T-helper 1 cell treated with Interleukin-12 subunit alpha and Interleukin-12 subunit beta and Interleukin-4 antibody, amounts not matched to agents 30 ng/mL and 1 ng/mL, for 36 hours (primary cell): Measurements from ENCODE around the gene NFIL3. TPM values are rescaled to one million over a fixed set of nuclear protein-coding genes. Genes with fewer than 3 reads are reported as not detected.
"Not testable (repeated sequence)": the region's sequence is repeated elsewhere in the genome, so short reads cannot be mapped to it uniquely, and the experiment has no call there.

Source experiments
- intact Hi-C: fragments of 100-400 bp; cut with micrococcal nuclease; formaldehyde crosslinking; loops from one replicate; pipeline ENCODE4 v1.15.1; 2024
- total RNA-seq: library from RNA; stranded (reverse); gene quantifications from 2 replicates; pipeline ENCODE4 v1.2.3, GENCODE V29; 2022

The NFIL3 gene
- total RNA-seq, 1 donor from 2014 or later: 50.5 TPM

- intact Hi-C loops: no loop called here
These were observed 24.7 kb downstream of the NFIL3 start for GRCh38 chr9:91398926-91399325.

DNA sequence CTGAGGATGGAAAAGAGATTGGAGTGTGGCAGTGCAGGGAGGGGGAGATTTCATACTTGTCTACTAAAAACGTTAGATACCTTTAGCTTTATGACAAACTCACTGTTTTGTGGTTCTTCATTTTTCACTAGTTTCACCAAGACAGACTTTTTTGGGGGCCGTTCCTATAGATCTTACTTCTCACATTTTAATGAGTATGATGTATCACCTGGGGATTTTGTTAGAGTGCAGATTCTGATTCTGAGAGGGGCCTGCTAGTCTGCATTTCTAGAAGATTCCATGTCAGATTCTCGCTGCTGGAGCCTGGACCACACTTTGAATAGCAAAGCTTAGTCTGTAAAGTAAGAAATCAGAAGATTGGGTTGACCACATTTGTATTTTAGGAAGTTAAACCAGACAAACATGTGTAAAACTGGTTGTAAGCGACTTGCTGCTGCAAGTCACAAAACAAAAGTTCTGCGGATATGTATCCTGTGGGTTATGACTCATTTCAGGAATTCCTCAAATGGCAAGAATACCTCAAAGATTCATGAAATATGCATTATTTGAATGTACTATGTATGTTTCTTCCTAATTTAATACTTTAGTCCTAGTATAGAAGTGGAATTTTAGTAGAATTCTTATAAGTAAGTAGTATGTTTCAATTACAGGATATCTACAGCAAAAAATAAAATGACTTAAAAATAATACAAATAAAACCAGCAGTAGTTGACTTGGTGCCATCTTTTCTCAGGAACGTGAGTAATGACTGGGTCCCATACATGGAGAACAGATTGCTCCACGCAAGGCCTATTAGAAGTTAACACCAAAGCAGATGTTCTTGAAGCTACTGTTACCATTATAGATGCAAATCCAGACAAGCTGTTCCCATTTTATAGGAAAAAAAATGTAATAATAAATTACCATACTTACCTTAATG is 27.8 kb downstream of the NFIL3 start:
- intact Hi-C loops: loop anchor here (1.0 to 2.0 kb wide), 6 partner anchors 19 to 245 kb away; partner anchors contain the start of genes AUH and NFIL3

GRCh38 chr9:91395106-91395552 is 28.5 kb downstream of the NFIL3 start:
- intact Hi-C loops: loop anchor here (1.0 kb wide), 5 partner anchors 20 to 244 kb away; partner anchors contain the start of genes AUH and NFIL3

GRCh38 chr9:91393826-91394225 is 29.8 kb downstream of the NFIL3 start:
- intact Hi-C loops: no loop called here

DNA sequence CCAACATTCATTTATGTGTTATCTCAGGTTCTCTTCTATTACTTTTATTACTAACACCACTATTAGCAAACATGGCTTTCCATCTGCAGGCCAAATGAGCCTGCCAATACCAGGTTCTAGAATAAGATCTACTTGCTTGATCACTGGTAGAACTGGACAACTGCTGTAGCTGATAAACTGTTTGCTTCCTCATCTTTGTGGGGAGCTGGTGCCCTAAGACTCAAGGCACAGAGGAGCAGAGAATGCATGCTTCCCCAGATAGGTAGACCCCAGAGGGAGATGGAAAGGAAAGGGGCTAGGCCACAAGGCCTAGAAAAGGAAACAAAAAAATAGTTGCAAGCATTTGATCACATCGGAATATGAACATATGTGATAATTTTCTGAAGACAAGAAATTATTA is 31.2 kb downstream of the NFIL3 start:
- intact Hi-C loops: no loop called here

DNA sequence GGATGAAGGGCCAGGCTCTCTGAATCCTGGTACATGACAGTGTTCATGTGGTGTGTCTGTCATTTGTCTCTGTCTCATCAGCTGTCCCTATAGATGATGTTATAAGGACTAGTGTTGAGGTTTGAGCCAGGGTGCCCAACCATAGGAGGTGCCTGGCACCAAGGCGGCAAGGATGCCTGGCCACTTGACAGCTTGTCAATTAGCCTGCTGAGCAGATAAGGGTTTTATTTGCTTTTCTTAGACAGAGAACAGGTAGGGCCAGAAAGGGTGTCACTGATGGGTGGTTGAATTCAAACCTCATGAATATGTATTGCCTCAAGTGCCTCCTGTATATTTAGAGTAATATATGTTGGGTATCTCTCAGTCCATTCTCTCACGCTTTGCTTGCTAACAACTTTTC is 31.8 kb downstream of the NFIL3 start:
- intact Hi-C loops: no loop called here

GRCh38 chr9:91391412-91391811 is 32.2 kb downstream of the NFIL3 start:
- intact Hi-C loops: no loop called here

DNA sequence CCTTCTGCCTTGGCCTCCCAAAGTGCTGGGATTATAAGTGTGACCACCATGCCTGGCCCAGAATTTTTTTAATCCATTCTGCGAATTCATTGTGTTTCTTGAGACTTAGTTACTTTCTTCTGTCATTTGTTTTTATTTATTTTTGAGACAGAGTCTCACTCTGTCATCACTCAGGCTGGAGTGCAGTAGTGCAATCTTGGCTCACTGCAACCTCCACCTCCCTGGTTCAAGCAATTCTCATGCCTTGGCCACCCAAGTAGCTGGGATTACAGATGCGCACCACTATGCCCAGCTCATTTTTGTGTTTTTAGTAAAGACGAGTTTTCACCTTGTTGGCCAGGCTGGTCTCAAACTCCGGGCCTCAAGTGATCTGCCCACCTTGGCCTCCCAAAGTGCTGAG is 33.9 kb downstream of the NFIL3 start:
- intact Hi-C loops: not testable (repeated sequence)

DNA sequence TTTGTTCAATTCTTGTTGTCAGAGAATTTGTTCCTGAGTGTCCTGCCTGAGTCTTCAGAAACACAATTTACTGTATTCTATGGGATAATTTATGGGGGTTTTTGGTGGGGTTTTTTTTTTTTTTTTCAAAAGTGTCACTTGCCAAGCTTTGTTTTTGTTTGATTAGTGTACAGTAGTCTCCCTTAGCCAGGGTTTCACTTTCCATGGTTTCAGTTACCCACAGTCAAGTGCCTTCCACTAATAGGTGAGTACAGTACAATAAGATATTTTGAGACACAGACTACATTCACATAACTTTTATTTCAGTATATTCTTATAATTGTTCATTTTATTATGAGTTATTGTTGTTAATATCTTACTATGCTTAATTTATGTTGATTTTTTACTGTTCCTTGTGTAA is 36.9 kb downstream of the NFIL3 start:
- intact Hi-C loops: no loop called here

DNA sequence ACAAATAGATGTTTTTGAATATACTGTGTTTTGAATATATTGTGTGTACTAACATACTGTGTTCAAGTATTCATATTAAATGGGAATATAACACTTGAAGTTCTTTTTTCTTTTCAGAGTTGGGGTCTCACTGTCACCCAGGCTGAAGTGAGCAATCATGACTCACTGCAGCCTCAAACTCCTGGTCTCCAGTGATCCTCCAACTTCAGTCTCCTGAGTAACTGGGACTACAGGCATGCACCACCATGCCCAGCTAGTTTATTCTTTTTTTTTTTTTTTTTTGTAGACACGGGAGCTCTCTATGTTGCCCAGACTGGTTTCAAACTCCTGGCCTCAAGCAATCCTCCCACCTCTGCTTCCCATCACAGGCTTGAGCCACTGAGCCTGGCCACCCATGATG is 38.7 kb downstream of the NFIL3 start:
- intact Hi-C loops: no loop called here

GRCh38 chr9:91383577-91383976 is 40.1 kb downstream of the NFIL3 start:
- intact Hi-C loops: no loop called here

GRCh38 chr9:91382298-91382697 is 41.3 kb downstream of the NFIL3 start:
- intact Hi-C loops: no loop called here

- intact Hi-C loops: no loop called here
These were observed 44.2 kb downstream of the NFIL3 start for GRCh38 chr9:91379426-91379825.

DNA sequence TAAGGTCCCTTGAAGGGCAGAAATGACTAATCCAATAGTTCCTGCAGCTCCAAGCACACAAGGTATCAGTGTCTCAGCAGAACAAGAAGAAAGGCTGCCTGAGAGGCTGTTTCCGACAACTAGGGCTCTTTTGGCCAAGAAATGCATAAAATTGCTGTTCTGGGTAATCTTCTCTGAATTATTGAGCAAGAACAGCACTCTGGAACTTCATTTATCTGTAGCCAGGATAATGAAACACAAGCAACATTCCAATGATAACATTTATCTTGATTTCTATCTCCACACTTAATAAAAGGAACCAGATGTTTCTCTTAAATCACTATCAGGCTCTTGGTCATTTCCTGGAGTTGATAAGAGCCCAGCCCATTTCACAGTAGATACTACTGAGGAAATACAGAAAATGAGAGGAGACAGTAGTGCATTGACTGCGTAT is 44.9 kb downstream of the NFIL3 start:
- intact Hi-C loops: no loop called here

- intact Hi-C loops: not testable (repeated sequence)
These were observed 45.6 kb downstream of the NFIL3 start for GRCh38 chr9:91378054-91378453.

GRCh38 chr9:91376239-91376638 is 47.4 kb downstream of the NFIL3 start:
- intact Hi-C loops: no loop called here

- intact Hi-C loops: no loop called here
These were observed 48.7 kb downstream of the NFIL3 start for GRCh38 chr9:91374939-91375338.

GRCh38 chr9:91371894-91372293 is 51.7 kb downstream of the NFIL3 start:
- intact Hi-C loops: no loop called here

DNA sequence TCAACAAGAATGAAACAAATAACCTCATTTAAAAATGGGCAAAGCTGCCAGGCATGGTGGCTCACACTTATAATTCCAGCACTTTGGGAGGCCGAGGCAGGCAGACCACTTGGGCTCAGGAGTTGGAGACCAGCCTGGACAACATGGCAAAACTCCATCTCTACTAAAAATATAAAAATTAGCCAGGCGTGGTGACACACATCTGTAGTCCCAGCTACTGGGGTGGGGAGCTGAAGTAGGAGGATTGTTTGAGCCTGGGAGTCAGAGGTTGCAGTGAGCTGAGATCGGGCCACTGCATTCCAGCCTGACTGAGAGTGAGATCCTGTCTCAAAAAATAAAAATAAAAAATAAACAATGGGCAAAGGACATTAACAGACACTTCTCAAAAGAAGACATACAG is 53.6 kb downstream of the NFIL3 start:
- intact Hi-C loops: not testable (repeated sequence)

GRCh38 chr9:91364702-91365101 is 58.9 kb downstream of the NFIL3 start:
- intact Hi-C loops: loop anchor here (10.0 kb wide), 1 partner anchor 750 kb away; the partner anchor contains the start of gene SPTLC1

- intact Hi-C loops: loop anchor here (10.0 kb wide), 1 partner anchor 751 kb away; the partner anchor contains the start of gene SPTLC1
These were observed 59.6 kb downstream of the NFIL3 start for GRCh38 chr9:91364005-91364404.

- intact Hi-C loops: loop anchor here (10.0 kb wide), 1 partner anchor 753 kb away; the partner anchor contains the start of gene SPTLC1
These were observed 61.5 kb downstream of the NFIL3 start for GRCh38 chr9:91362051-91362611.
